DLD1 (cell line): ENCODE results near the gene ROBO1.

Experiments
- in situ Hi-C: cut with HindIII; loops from 2 replicates; pipeline ENCODE4 v1.10.0; 2017; ENCODE audit warnings: low sequenced_read_pairs

The ROBO1 gene

DNA sequence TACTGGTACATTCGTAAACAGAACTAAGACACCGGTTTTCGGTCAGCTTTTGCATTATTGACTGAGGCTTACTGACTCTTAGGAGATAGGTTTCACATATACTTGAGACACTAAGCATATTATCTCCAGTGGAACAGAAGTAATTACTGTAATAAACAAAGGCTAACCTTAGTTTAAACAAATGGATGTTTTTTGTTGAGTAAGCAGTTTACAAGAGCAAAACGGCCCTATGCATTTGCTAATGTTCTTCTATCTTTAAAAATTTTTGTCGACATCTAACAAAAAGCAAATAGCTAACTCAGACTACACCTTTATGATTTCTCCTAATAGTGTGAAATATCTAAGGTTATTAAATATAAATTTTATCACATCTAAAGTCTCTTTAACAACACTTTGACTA is 664.5 kb downstream of the ROBO1 start:
- in situ Hi-C loops = no loop called here

DNA sequence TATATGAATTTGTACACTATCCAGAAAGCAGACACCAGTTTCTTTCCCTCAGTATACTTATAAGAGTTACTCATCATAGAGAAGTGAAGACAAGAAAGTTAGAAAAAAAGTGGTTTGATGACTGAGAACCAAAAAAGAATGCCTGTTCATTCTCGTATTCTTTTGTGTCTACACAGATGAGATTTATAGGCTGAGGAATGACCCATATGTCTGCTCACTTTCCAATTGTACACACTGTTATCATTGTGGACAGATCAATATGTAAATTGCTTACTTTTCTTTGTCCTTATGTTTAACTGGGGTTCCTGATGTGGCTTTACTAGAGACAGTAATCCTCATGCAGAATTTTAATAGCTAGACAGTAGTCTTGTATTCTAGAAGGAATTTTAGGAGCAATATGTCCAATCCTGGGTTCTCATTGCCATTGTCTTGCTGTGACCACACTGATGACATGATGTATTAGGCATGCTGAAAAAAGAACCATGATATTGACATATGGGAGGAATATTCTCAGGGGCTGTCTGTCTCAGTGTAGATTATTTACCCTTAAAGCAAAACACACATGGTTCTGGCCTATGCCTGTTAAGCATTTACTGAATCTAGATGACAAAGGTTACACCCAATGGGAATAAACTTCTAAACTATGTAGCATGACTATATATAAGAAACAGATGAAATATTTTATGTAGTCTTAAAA is 669.7 kb downstream of the ROBO1 start:
- in situ Hi-C loops = no loop called here

GRCh38 chr3:79094654-79095053 is 673.1 kb downstream of the ROBO1 start:
- in situ Hi-C loops = no loop called here

DNA sequence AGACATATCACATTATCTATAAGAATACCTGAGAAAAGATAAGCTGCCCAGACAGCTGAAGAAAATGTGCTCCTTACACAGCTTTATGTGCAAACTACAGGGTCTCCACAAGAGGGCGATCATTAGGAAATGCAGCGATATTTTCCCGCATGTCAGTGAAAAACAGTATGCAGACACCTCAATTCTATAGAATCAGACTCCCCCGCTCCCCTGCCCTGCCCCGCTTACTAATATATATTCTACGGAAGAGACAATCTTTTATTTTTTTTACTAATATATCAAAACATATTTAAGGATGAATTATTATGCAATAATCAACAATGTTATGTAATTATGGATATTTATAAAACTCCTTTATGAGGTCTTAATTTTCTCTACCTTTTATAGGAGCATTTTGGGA is 681.3 kb downstream of the ROBO1 start:
- in situ Hi-C loops = no loop called here

DNA sequence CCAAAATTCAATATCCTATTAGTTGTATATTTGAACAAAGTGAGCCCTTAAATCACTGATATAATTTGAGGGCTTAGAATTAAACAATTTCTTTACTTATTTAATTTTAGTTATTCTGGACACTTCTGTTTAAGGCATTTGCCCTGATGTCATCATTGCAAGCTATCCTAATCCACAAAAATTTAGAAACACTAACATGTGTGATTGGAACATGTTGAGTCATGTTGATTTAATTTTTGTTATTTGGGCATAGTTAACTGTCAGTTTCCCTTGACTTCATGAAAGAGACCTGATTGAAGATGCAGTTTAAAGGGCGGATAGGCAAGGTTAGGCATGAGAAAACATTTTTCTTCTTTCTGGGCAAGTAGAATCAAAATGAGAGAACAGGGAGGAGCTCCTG is 682.6 kb downstream of the ROBO1 start:
- in situ Hi-C loops = no loop called here

GRCh38 chr3:79081335-79081734 is 686.5 kb downstream of the ROBO1 start:
- in situ Hi-C loops = no loop called here

- in situ Hi-C loops = no loop called here
Observed at GRCh38 chr3:79074558-79074957, 693.2 kb downstream of the ROBO1 start.

GRCh38 chr3:79067734-79068133 is 700.1 kb downstream of the ROBO1 start:
- in situ Hi-C loops = no loop called here

- in situ Hi-C loops = no loop called here
Observed at GRCh38 chr3:79066481-79066880, 701.3 kb downstream of the ROBO1 start.

- in situ Hi-C loops = no loop called here
Observed at GRCh38 chr3:79063624-79064023, 704.2 kb downstream of the ROBO1 start.

GRCh38 chr3:79057756-79058155 is 710.0 kb downstream of the ROBO1 start:
- in situ Hi-C loops = no loop called here

- in situ Hi-C loops = no loop called here
Observed at GRCh38 chr3:79056498-79056897, 711.3 kb downstream of the ROBO1 start.

DNA sequence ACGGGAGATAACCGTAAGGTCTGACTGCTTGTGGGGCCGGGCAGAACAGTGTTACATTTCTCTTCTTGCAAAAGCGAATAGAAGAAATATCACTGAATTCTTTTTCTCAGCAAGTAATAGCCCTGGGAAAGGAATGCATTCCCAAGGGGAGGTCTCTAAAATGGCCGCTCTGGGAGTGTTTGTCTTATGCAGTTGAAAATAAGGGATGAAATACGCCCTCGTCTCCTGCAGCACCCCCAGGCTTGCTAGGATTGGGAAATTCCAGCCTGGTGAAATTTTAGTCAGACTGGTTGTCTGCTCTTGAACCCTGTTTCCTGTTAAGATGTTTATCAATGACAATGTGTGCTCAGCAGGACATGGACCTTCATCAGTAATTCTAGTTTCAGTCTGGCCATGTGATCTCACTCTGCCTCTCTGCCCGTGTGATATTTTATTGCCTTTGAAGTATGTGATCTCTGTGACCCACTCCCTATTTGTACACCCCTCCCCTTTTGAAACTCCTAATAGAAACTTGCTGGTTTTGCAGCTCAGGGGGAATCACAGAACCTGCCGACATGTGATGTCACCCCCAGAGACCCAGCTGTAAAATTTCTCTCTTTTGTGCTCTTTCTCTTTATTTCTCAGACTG is 715.6 kb downstream of the ROBO1 start:
- in situ Hi-C loops = no loop called here

- in situ Hi-C loops = no loop called here
Observed at GRCh38 chr3:79047581-79047980, 720.2 kb downstream of the ROBO1 start.

- in situ Hi-C loops = no loop called here
Observed at GRCh38 chr3:79041621-79042020, 726.2 kb downstream of the ROBO1 start.

DNA sequence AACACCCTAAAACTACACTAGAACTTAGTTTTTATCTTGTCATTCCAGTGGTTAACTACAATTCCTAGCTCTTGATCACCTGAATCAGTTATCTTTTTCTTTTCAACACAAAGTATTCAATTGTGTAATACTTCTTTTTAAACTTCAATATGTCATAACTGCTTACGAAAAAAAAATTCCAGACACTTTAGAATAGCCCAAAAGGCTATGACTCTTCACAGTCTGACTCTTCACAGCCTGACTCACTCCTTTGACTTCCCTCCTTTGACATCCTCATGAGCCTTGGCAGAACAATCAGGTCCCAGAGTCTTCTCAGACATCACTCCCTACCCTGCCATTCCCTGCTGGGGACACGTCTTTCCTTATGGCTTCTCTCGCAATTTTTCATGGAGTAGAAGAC is 727.1 kb downstream of the ROBO1 start:
- in situ Hi-C loops = no loop called here

- in situ Hi-C loops = no loop called here
Observed at GRCh38 chr3:79040091-79040490, 727.7 kb downstream of the ROBO1 start.

GRCh38 chr3:79039192-79039591 is 728.6 kb downstream of the ROBO1 start:
- in situ Hi-C loops = no loop called here

DNA sequence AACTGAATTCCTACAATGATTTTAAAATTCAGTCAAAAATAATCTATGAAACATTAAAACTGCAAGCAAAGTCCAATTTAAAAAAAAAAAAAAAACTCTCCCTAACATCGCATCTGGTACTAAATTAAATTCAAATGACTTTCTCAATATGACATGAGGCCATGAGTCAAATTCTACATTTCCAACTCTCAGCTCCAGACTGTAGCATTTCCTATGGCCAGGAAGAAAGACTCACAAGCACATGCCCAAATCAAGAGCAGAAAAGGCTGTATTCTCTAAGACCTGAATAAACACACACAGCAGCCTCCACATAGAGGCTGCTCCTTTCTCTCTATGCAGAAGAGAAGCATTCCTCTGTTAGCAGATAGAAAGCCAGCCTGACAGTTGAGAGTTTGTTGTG is 729.2 kb downstream of the ROBO1 start:
- in situ Hi-C loops = no loop called here

DNA sequence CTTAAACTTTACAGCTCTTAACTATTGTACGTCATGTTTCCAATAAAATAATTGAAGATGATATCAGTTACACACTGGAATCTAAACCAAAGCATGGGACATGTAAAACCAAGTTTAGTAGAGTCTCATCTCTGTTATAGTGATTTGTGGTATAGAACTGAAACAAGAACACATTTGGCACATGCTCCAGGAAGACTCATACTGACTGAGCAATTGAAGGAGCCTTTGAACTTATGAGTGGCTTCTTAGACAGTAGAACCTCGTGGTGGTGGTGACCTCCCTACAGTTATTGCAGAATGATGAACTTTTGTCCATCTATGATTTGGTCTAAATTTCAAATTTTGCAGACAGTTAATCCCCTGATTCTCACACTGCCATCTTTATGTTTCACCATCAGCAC is 729.7 kb downstream of the ROBO1 start:
- in situ Hi-C loops = no loop called here

- in situ Hi-C loops = no loop called here
Observed at GRCh38 chr3:79032686-79033318, 735.0 kb downstream of the ROBO1 start.

DNA sequence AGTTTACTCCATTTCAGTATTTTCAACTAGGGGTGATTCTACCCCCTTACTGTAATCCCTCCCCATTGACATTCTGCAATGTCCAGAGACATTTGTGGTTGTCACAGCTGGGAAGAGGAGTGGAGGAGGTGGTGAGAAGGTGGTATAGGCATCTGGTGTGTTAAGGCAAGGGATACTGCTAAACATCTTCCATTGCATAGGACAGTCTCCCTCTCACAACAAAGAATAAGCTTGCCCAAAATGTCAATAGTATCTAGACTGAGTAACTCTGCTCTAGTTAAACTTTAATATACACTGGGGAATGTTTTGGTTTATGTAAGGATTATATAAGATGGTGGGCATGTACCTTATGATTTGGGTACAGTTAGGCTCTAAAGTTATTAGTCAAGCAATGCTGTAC is 737.6 kb downstream of the ROBO1 start:
- in situ Hi-C loops = no loop called here
